ENCODE results near the gene TUBB2A.

DNA sequence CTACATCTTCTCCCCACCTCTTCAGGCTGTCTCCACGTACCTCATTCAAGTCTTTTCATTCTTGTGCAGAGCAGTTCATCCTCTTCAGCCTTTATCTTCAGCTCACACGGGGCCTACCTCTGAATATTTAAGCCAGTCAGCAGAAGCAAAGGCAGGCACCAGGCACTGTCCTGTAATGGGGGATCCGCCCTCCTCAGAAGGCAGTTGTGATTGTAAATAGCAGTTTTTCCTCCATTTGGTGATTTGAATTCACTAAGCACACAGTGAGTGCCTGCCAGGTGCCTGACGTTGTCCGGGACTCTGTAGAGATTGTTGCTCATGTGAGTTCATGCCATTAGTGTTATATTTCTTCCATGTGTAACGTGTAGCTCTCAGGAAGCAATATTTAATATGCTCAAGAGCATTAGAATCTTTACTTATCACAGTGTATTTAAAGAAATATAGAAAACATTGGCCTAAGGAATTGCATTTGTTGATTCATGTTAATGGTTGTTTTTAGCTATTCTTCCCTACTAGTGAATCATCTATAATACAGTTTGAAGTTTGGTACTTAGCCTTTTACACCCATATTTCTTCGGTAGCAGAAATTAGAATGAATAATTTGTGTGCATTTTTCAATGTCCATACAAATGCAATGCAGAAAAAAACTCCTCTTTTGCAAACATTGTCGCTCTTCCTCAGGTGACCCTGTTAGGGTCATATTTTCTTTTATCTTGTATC is 20.9 kb downstream of the TUBB2A start:
- TF ChIP-seq, protein P1, sequence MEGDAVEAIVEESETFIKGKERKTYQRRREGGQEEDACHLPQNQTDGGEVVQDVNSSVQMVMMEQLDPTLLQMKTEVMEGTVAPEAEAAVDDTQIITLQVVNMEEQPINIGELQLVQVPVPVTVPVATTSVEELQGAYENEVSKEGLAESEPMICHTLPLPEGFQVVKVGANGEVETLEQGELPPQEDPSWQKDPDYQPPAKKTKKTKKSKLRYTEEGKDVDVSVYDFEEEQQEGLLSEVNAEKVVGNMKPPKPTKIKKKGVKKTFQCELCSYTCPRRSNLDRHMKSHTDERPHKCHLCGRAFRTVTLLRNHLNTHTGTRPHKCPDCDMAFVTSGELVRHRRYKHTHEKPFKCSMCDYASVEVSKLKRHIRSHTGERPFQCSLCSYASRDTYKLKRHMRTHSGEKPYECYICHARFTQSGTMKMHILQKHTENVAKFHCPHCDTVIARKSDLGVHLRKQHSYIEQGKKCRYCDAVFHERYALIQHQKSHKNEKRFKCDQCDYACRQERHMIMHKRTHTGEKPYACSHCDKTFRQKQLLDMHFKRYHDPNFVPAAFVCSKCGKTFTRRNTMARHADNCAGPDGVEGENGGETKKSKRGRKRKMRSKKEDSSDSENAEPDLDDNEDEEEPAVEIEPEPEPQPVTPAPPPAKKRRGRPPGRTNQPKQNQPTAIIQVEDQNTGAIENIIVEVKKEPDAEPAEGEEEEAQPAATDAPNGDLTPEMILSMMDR (IDR thresholded peaks at IDR 0.05; ENCODE audit: insufficient read depth, low read length, poor library complexity, severe bottlenecking), result no peak
- no peak for TF ChIP-seq EZH2phosphoT487 (conservative IDR thresholded peaks at IDR 0.05; ENCODE audit: low read length)

All from SU-DHL-6 (cell line).